NCI-H345 treated with DMSO at 0.1 percent for 48 hours (cell line): ENCODE measurements around the gene PHF21B.
"Not testable (repeated sequence)": the region's sequence is repeated elsewhere in the genome, so short reads cannot be mapped to it uniquely, and the experiment has no call there.

Source experiments
- DNase-seq: peaks from one replicate; lab custom pipeline; 2025; ENCODE audit not compliant: unreplicated experiment; lab: John Stamatoyannopoulos, UW

PHF21B gene

DNA sequence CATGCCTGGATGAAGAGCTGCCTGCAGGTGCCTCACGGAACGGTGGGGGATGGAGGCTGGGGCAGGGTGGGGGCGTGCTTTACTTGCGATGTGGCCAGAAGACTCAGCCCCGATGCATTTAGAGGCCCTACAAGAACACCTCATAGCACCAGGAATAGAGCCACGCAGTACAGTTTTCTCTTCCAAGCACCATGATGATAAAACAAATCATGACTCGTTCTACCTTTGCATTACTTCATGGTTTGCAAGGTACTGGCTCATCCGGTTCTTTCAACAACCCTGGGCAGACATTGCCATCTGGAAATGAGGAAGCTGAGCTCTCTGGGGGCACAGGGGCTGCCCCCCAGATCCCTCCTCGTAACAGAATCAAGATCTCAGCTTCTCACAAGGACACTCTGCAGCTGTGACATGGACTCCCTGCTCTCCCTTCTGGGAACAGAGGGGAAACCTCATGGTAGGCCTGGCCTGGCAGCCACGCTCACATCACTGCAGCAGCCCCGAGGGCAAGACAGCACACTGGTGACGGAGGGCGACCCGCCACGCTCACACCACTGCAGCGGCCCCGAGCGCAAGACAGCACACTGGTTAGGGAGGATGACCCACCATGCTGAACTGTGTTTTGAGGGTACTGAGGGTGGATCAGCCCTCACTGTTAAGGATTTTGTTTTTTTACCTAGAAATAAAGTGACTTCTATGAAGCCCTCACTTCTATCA is 46.9 kb downstream of the PHF21B start:
- DNase-seq = no peak

- DNase-seq = not testable (repeated sequence)
Observed at GRCh38 chr22:44961682-44962081, 48.1 kb downstream of the PHF21B start.

DNA sequence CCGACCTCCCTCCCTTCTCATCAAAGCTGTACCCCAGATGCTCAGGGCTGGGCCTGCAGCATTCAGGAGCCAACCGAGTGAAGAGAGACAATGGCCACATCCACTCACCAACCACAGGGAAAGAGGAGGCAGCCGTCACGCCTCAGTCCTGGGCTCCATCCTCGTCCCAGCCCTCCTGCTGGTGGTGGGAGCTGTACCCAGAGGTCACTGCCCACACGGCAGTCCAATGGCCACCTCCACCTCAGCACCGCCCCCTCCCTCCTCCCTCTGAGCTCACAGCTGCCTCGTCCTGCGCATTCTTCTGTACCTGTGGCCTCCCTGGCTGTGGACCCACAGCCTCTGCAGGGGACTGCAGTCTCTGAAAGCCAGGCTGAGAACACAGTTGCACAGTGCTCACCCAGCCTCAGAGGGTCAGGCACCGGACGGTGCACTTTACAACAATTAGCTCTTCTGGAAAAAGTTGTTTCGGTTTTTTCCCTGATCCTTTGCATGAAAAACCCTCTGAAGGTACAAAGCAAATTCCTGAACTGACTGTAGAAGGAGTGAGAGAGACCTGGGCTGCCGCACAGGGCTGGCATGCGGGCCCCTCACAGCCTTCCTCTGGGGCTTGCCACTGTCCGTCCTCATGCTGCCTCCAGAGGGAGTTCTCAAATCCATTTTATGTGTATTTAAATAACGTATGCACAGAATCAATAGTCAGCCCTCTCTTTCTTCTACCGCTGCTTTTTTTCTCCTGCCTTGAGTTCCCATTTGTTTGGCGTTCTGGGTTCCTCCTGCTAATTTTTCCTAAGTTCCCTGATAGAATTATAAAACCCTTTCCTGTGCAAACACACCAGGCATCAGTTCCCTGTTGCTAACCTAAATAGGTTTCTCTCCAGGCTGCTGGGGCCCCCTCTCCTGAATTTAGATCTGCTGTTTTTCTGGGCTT is 52.7 kb downstream of the PHF21B start:
- DNase-seq = no peak

- DNase-seq = no peak
Observed at GRCh38 chr22:44955102-44955501, 54.7 kb downstream of the PHF21B start.

GRCh38 chr22:44954149-44954548 is 55.7 kb downstream of the PHF21B start:
- DNase-seq = no peak

DNA sequence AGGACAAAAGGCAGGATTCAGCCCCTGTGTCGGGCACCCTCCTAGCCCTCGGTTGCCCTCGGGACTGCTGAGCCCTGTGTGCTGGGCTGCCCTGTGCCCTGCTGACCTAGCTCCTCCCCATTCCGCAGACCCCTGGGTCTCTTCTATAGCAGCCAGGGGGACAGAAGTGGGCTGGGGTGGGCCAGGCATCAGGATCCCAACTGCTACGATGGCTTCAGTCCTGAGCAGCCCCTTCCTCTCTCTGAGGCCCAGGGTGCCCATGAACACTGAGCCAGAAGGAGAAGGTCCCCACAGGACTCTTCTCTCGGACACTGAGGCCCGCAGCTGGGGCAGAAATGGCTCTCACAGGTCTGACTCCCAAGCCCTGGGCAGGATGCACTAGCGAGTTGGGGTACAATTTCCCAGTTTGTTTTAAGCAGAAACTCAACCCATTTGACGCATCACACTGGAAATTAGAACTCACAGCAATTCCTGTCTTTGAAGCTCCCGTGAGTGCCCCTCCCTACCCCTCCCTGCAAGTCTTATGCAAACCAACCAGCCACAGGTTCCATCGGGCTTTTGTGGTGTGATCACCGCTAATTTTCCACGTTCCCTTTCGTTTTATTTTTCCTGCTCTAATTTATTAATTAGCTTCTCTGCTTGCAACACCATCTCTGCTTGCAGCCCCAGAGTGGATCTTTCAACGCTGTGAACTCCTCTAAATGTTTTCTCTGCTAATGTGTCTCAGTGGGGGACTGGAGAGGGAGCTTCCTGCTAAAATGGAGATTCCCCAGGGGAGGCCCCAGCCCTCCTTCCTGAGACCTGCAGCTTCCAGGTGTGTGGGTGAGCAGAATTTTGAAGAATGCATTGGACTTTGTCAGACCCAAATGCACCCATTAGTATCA is 56.7 kb downstream of the PHF21B start:
- no peak for DNase-seq

DNA sequence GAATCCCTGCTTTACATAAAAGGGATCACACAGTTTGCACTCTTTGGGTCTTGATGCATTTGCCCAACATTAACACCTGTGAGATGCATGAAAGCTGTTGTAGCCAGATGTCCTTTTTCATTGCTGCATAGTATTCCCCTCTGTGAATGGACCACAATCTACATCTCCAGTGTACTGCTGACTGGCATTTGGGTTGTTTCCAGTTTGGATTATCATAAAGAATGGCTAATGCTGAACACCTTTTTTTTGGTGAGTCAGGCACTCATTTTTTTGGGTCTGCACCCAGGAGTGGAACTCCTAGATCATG is 58.3 kb downstream of the PHF21B start:
- DNase-seq = no peak

DNA sequence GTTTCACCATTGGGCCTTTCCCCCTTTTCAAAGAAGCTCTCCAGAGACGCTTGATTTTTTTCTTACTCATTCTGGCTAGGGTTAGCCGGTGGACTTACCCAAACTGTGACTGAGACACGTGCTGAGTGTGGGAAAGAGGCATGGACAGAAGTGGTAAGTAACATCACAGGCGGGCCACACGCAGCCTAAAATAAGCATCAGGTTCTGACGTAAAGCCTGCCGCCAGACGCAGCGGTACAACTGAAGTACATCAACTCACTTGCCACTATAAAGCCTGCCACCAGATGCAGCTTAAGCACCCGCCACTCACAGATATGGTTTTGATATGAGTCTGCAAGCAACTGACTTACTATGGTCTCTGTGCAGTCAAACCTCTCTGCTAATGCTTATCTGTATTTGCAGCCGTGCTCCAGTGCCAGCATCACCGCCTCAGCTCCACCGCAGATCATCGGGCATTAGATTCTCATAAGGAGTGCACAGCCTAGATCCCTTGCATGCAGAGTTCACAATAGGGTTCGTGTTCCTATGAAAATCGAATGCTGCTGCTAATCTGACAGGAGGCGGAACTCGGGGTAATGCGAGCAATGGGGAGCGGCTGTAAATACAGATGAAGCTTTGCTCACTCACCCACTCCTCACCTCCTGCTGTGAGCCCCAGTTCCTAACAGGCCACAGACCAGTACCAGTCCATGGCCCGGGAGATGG is 58.8 kb downstream of the PHF21B start:
- no peak for DNase-seq

GRCh38 chr22:44947846-44948245 is 62.0 kb downstream of the PHF21B start:
- no peak for DNase-seq

- DNase-seq = no peak
Observed at GRCh38 chr22:44947049-44947448, 62.8 kb downstream of the PHF21B start.

GRCh38 chr22:44944883-44945601 is 64.8 kb downstream of the PHF21B start:
- no peak for DNase-seq

- DNase-seq = no peak
Observed at GRCh38 chr22:44943701-44944324, 66.0 kb downstream of the PHF21B start.

GRCh38 chr22:44942979-44943700 is 66.7 kb downstream of the PHF21B start:
- no peak for DNase-seq

DNA sequence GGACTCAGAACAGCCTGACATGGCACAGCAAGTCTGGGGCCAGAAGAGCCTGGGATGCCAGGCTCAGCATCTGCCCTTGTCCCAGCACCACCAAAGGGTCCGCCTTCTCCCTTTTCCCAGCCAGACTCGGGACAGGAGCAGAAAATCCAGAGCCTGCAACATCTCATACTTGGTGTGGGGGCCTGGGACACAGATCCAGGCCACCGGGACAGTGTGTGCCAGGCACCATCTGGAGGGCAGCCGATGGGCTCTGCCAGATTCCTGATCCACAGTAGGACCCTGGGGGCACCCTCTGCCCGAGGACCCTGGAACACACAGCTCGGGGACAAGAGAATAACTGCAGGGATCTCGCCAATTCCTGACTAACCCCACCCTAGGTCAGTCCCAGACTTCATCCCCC is 67.7 kb downstream of the PHF21B start:
- no peak for DNase-seq

DNA sequence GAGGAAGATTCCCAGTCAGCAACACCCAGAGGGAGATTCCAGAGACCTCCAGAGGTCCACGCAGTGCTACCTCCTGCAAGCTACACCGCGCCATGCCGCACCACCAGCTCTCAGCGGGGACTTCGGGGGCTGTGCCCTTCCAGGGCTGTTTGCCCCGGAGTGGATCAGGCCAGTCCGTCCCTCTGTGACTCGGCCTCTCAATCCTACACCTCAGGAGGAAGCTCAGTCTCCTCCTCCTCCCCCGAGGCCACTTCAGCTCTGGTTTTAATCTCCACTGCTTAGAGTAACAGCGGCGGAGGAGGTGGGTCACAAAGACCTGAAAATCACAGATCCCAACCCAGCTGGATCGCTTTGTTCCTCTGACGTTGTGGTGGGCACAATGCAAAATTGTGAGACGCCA is 68.6 kb downstream of the PHF21B start:
- DNase-seq = no peak

GRCh38 chr22:44940130-44940529 is 69.7 kb downstream of the PHF21B start:
- DNase-seq = no peak

DNA sequence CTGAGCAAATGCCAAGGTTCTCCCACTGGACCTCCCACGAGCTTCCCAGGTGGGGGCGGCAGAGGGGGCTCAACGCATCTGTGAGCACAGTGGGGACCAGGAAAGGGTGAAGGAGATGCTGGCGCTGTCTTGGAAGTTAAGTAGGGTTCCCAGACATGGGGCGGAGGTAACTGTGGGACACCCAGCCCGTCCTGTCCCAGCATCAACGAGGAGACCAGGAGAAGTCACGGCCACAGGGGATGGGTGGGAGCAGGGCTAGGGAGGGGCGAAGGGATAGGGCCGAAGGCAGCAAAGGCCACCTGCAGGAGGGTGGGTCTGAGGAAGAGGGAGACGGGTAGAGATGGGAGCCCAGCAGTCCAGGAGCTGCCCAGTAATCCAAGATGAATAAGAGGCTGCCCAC is 70.4 kb downstream of the PHF21B start:
- DNase-seq = no peak

DNA sequence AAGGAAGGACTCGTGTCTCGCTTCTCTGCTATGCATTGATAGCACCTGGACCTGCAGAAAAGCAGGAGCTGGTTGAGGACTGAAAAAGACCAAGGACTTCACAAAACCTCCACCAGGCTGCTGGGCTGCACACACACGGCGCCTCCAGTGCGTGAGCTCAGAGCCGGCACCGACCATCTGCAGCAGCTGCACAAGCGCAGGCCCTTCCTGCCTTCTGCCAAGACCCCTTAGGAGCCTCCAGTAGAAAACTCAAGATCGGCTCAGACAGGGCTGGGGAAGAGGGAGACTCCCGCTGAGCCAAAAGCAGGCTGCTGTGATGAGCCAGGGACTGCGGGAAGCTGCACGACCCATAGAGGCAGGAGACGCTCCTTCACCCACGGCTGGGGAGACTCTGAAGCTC is 70.9 kb downstream of the PHF21B start:
- DNase-seq = no peak

- no peak for DNase-seq
Observed at GRCh38 chr22:44937216-44937615, 72.6 kb downstream of the PHF21B start.
